Stimulated activated CD8-positive, alpha-beta memory T cell treated with anti-CD3 and anti-CD28 coated beads, Interleukin-12 subunit alpha, Interleukin-12 subunit beta, amount 100 ng/mL, for 24 hours (primary cell): Measurements from ENCODE around the gene CTSO.
"Not testable (repeated sequence)": the region's sequence is repeated elsewhere in the genome, so short reads cannot be mapped to it uniquely, and the experiment has no call there.

Source experiments
- DNase-seq: peaks from one replicate; pipeline ENCODE4 v3.0.0-alpha.2; 2020; ENCODE audit errors: extremely low read depth

The CTSO gene

DNA sequence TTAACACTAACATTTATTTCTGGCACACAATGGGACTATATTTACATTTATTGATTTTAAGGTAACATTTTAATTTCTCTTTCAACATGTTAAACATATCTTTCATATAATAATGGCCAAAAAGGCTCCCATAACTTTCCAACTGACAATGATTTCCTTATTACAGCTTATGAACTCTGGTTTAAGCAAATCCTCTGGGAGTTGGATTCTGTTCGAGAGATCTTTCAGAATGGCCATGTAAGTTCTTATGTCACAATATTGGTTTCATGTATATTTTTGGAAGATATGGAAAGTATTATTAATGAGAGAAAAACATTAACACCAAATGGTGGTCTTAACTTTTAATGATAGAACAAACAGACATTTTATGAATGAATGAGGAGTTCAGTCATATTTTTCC is 46.1 kb downstream of the CTSO start:
- DNase-seq: no peak

DNA sequence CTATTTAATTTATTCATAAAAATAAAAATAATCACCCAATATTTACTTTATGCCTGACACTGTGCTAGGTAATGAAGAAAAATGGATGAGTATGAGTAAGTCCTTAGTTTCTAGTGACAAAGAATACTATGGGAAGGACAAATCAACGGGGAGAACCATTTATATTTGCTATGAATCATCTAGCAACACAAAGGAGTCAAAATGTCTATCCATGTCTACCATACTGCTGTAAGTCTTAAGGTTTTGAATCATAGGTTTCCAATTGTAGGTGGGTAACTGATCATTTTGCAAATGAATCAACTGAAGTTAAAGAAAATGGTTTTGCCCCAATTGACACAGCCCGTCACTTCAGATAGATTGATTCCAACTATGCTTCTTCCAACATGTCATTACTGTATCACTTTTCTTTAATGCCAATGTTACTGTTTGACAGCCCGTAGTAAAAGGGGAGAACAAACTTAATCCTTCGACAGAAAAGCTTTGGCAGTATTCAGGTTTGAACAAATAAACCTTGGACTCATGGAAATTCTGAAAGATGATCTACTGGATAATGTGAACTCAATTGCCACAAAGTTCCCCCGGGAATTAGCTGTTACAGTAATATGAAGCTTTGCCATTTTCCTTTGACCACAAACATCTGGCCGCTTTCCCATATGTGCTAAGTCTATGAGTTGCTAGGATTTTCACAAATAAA is 47.0 kb downstream of the CTSO start:
- DNase-seq: no peak

DNA sequence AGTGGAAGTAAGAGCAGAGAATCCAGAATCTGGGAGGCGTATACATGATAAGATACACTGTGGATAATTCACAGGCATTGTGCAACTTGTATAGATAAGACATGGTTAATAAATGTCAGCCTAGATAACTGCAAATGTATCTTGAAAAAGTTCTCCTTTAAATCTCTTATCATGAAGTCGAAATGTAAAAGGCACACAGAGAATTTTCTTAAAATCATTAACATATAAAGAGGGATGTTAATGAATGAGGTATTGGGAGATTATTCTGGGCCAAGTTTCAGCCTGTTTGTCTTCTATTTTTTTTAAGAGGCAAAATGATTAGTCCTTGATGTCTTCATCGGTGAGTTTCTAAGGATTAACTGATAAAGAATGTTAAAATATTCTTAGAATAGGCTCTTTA is 49.3 kb downstream of the CTSO start:
- DNase-seq: no peak

DNA sequence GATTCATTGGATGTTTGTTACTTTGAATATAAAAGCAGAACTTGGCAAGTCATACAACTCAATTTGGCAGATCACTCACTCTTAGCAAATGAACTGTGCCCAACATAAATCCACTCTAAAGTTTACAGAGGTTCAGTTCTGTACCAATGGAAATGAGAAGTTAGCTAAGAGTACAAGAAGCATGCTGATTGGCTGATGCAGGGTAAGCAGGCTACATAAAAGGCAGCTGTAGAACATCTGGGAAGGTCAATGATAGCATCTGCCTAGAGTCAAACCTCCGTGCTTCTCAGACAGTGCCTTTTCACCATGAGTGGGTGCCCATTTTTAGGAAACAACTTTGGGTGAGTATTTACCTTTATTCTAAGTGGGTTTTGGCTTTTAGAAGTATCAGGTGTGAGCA is 50.2 kb downstream of the CTSO start, which contains the start of gene TDO2:
Gene TDO2, plus strand, starts transcription at position 244 of the 400 bp plus-strand sequence. Its CDS starts 63 bp downstream, at position 307.
- DNase-seq: no peak

DNA sequence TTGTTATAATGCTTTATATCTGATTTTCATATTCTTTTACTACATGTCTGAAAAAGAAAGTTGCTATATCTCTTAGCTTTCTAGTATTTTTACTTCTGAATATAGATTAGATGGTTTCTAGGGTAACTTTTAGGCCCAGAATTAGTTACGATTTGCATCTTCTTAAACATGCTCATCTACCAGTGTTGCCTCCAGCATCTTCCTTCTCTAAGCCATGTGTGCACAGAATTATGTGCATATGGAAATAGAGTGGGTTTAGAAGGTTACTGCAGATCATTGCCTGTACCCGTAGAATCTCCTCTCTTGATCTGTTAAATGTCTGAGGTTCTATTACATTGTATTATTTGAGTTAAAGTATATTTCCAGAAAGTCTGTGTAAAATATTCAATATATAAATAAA is 52.7 kb downstream of the CTSO start:
- DNase-seq: no peak

DNA sequence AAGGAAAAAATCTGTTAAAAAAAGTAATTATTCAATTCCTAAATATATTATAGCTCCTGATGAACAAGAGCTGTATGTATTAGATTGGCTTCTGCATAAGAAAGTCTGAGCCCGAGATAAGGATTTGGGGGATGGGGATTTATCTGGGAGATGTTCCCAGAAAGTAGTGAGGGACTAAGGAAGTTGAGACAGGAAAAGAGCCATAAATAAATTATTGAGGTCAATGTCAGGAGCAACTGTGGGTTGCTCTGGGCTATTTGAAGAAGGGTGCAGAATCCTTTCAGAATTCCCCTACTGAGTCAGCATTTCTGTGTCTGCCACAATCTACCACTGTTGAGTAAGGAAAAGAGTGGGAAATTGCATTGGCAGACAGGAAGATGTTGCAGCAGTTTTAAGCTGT is 53.3 kb downstream of the CTSO start:
- DNase-seq: no peak

DNA sequence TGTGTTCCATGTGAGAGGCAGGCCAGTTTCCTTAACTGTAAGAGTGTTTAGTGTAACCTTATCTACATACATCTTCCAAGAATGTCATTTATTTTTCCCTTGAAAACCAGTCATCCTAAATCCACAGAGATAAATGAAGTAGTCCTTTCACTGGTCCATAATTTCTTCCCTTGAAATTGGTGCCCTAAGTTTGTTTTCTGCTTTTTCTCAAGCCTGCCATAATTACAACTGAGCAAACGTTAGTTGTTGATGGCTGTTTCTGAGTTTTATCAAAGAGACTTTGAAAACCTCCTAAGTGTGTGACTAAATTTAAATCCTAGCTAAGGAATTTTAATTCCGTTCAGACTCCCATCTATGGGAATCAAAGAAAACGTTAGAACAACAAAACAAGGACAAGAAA is 53.8 kb downstream of the CTSO start:
- no peak for DNase-seq

DNA sequence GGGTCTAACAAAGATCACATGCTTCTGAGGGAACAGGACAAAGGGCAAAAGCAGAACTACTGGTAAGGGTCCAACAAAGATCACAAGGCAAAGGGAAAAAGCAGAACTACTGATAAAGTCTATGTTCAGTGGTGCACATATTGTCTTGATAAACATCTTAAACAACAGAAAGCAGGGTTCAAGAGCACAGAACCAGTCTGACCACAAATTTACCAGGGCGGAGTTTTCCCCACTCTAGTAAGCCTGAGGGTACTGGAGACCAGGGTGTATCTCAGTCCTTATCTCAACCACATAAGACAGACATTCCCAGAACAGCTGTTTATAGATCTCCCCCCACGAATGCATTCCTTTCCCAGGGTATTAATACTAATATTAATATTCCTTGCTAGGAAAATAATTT is 55.3 kb downstream of the CTSO start:
- not testable (repeated sequence) for DNase-seq

DNA sequence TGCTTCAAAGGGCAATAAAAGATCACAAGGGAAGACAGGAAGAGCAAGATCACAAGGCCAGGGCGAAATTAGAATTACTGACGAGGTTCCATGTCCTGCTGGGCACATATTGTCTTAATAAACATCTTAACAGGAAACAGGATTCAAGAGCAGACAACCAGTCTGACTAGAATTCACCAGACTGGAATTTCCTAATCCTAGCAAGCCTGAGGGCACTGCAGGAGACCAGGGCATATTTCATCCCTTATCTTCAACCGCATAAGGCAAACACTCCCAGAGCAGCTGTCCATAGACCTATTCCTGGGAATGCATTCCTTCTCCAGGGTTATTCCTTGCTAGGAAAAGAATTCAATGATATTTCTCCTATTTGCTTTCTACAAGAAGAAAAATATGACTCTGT is 62.6 kb downstream of the CTSO start:
- DNase-seq: no peak

DNA sequence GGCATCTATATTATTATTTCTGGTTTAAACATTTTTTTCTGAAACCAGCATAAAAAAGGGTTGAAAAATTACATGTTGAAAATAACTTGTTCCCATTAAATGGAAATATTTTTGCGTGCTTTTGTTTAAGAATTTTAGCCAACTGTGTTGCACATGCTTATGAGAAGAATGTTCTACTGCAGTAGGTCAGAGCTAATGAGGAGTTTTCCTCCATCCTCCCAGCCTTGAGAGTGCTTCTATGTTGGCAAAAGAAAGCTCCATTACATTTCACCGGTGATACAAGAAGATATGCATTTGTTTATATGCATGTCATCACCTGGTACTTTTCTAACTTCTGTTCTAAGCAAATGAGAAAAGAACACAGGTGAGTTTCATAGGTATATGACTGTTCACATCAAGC is 63.7 kb downstream of the CTSO start:
- no peak for DNase-seq

DNA sequence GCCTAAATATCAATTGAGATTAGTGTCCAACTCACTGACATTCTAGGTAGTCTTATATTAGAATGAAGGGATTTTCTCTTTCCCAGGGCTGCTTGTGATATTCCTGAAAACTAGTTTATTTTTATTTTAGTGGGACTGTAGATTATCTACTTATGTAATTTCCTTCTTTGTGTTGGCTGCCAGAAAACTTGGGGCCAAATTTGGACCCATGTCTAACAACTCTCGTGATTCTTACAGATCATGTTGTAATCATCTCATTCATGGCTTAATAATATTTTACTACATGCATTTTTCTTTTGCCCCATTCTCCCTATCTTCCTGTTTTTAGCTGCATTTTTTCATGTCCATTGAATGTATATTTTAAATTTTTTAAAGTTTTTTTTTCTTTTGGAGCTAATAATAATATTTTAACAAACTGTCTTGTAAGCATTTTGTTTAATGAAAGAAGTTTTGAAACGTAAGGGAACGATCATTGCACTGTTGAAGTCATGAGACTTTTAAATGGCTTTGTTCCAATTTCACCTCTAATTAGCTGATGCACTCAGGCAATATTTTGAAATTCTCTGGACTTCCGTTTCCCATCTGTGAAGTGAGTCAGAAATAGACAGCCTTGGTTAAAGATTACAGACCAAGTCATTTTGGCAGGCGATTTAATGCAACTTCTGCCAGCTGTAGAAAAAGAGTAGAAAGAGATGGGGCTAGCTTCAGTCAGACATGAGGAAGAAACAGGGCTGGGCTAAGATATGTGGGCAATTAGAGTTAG is 64.5 kb downstream of the CTSO start:
- no peak for DNase-seq

DNA sequence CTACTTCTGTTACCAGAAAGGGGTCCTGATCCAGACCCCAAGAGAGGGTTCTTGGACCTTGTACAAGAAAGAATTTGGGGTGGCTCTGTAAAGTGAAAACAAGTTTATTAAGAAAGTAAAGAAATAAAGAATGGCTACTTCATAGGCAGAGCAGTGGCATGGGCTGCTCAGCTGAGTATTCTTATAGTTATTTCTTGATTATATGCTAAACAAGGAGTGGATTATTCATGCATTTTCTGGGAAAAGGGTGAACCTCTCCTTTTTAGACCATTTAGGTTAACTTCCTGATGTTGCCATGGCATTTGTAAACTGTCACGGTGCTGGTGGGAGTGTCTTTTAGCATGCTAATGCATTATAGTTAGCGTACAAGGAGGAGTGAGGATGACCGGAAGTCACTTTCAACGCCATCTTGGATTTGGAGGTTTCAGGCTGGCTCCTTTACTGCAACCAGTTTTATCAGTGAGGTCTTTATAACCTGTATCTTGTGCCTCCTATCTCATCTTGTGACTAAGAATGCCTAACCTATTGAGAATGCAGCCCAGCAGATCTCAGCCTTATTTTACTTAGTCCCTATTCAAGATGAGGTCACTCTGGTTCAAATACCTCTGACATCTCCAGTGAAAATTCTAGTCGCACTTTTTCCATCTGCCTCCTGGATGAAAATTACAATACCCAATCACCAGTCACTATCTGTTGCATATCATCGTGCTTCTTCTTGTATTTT is 65.7 kb downstream of the CTSO start:
- DNase-seq: no peak

DNA sequence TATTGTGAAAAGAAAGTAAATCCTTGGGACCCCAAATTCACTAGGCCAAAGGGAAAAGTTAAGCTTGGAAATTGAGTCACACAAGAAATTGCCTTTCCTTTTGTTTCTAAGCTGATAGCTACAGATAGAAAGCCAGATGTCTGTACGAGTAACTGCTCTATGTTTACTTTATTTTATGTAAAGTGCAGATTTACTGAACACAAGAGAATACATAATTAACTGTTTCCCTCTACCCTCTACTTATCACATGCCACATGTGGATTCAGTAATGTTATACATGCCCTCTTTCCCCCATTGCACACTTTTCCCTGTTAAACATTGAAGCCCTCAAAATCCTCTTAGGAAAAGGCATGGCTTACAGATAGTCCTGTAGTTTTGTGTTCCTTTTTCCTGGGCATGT is 66.6 kb downstream of the CTSO start:
- DNase-seq: no peak

DNA sequence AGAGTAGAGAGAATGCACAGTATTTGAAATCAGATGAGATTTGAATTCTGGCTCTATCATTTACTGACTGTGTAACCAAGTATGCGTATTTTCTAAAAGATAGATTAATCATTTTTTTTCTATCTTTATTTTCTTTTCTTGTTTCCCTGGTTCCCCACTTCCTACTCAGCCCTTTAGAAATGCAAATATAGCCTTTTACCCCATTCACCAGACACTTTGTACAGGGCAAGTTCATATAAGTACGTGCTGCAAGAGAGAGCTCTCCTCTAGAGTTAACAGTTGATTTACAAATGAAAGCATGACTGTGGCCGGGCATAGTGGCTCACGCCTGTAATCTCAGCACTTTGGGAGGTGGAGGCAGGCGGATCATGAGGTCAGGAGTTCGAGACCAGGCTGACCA is 68.0 kb downstream of the CTSO start:
- no peak for DNase-seq

DNA sequence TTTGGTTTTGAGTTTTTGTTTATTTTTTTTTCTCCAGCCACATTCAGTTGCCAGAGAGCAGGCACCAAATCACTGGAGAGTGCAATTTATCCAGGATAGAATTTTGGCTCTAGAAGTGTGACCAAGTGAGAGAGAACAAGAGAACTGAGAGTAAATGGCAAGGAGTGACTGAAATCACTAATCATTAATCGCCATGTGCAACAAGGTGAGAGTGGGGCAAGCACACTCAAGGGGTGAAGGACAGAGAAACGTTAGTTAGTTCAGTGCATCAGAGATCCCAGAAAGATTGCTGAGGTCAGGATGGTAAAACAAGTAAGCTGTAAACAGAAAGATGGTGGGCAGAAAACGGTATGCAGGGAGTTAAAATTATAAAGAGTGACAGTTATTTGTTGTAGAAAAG is 69.8 kb downstream of the CTSO start:
- DNase-seq: no peak

DNA sequence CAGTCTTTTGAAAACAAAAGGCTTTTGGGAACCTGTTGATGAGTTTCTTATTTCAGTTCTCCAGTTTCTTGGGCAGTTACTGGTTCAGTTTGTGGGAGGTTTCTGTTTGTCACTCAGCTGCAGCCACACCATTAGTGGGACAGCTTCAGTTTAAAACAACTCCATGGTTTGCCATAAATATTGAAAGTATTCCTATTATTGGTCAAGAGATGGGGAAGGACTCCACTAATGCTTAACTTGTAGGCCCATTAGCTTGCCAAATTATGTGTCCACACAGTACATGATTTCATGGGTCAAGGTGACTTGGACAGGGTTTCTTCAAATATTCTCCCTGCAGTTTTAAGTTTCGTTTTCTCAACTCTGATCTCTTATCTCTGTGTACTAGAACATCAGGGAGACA is 72.1 kb downstream of the CTSO start:
- no peak for DNase-seq

DNA sequence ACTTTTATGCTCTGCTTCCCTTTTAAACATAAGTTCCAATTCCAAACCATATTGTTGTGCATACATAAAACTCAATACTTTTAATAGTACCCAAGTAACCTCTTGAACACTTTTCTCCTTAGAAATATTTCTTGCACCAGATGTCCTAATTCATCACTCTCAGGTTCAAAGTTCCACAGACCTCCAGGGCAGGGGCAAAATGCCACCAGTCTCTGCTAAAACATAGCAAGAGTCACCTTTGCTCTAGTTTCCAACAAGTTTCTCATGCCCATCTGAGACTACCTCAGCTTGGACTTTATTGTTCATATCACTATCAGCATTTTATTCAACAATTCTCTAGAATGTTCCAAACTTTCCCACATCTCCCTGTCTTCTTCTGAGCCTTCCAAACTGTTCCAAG is 73.9 kb downstream of the CTSO start:
- no peak for DNase-seq

DNA sequence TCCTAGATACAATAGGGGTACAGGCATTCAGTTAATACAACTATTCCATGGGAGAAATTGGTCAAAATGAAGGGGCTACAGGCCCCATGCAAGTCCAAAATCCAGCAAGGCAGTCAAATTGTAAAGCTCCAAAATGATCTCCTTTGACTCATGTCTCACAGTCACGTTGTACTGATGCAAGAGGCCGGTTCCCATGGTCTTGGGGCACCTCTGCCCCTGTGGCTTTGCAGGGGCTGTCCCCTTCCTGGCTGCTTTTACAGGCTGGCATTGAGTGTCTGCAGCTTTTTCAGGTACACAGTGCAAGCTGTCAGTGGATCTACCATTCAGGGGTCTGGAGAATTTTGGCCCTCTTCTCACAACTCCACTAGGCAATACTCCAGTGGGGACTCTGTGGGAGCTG is 75.1 kb downstream of the CTSO start:
- no peak for DNase-seq

DNA sequence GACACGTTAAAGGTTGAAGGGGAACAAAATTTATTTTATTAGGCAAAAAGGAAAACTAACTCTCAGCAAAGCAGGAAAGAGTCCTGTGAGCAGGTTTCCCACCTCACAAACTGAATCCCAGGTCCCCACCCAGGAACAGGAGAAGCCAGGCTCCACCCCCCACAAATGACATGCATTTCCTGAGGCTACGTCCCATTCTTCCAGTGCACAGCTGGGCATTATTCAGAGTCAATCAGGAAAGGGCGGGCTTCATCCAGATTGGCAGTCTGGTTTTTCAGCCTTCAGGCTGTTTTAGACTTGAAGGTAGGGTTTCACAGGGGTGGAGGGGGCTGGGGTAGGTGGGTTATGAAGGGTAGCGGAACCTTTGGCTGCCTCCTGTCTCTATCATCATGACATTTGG is 75.7 kb downstream of the CTSO start:
- no peak for DNase-seq

DNA sequence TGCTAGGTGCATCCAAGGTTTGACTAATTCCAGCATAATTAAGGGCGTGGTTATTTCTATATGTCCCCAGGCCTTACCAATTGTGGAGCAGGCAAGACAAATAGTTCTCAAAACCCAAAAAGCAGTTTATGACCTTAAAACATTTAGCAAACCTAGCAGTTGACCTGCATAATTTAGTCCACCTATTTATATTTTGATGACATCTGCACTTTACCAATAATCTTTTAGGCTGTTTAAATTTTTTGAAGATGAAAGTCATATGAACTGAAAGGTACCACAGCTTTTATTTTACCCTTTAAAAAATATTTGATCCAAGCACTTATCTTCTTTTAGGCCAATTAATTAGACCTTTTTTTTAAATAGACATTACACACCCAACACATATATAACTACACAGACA is 77.8 kb downstream of the CTSO start:
- DNase-seq: no peak
